Measurements from ENCODE around the gene ING5. TPM values are rescaled to one million over a fixed set of nuclear protein-coding genes. Genes with fewer than 3 reads are reported as not detected.

The ING5 gene
- total RNA-seq, 1 experiment from 2014 or later = 28.6 TPM

DNA sequence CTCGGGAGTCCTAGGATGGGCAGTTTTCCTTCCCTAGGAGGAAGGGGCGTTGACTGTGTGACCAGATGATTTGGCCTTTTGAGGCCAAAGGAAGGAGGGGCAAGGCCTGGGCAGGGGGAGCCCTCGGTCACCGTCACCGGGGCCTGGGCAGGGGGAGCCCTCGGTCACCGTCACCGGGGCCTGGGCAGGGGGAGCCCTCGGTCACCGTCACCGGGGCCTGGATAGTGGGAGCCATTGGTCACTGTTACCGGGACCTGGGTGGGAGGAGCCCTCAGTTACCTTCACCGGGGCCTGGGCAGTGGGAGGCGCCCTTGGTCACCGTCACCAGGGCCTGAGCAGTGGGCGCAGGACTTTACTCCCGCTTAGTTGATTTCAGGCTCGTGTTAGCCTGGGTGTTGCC is 49.9 kb downstream of the ING5 start:
- POLR2A ChIA-PET = no interaction called here
- intact Hi-C loops (cut with micrococcal nuclease; ENCODE audit: unreplicated experiment) = no loop called here
- Mint-ChIP-seq H3K36me3 (ENCODE audit: insufficient read depth, unreplicated experiment) (peaks cover 35% of the 10 kb centered on the region), H3K4me1 (ENCODE audit: low read depth, unreplicated experiment) (no peaks in the 10 kb centered on the region), H3K27ac (ENCODE audit: unreplicated experiment) (no peak overlapping the region), H3K27me3 (ENCODE audit: insufficient read depth, unreplicated experiment) (no peaks in the 10 kb centered on the region), H3K9me3 (ENCODE audit: unreplicated experiment) (no peaks in the 10 kb centered on the region), H3K4me3 (ENCODE audit: unreplicated experiment) (no peak overlapping the region)
- no peak for DNase-seq
- CTCF ChIA-PET = no interaction called here
- H3K4me3 ChIP-seq (ENCODE audit: low read depth, low read length) = no peak overlapping the region
- H3K36me3 ChIP-seq (ENCODE audit: control insufficient read depth, insufficient read depth, low read length) = no peaks in the 10 kb centered on the region
- H3K4me1 ChIP-seq = no peaks in the 10 kb centered on the region
- TF ChIP-seq, protein P1, sequence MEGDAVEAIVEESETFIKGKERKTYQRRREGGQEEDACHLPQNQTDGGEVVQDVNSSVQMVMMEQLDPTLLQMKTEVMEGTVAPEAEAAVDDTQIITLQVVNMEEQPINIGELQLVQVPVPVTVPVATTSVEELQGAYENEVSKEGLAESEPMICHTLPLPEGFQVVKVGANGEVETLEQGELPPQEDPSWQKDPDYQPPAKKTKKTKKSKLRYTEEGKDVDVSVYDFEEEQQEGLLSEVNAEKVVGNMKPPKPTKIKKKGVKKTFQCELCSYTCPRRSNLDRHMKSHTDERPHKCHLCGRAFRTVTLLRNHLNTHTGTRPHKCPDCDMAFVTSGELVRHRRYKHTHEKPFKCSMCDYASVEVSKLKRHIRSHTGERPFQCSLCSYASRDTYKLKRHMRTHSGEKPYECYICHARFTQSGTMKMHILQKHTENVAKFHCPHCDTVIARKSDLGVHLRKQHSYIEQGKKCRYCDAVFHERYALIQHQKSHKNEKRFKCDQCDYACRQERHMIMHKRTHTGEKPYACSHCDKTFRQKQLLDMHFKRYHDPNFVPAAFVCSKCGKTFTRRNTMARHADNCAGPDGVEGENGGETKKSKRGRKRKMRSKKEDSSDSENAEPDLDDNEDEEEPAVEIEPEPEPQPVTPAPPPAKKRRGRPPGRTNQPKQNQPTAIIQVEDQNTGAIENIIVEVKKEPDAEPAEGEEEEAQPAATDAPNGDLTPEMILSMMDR (IDR thresholded peaks at IDR 0.05; ENCODE audit: insufficient read depth in 1 of 2, low read depth in 1 of 2, low read length in 1 of 2, severe bottlenecking in 1 of 2, unreplicated experiment in 1 of 2) = no peak
- no TSS peak for BruUV-seq (replicated peaks)
- H3K27me3 ChIP-seq (replicated peaks; ENCODE audit: control insufficient read depth, insufficient read depth, low read length) = no peaks in the 10 kb centered on the region
- H3K9me3 ChIP-seq = no peaks in the 10 kb centered on the region

DNA sequence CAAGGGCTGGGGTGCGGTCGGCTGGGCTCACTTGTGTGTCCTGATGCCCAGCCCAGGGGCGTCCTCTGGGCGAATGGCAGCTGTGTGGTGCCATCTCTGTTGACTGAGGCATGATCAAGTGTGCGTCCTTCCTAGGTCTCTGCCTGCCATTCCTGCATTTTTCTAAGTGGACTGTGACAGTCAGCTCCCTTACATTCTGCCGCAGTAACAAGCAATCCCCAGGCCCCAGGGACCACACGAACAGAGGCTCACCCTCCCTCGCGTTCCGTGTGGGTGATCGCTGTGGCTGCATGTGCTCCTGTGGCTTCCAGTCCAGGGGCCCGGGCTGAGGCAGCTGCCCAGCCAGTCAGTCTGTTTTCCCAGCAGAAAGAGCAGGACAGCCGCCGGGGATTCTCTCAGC is 50.4 kb downstream of the ING5 start:
- no TSS peak for BruUV-seq (replicated peaks)
- TF ChIP-seq, protein P1 (IDR thresholded peaks at IDR 0.05; ENCODE audit: insufficient read depth in 1 of 2, low read depth in 1 of 2, low read length in 1 of 2, severe bottlenecking in 1 of 2, unreplicated experiment in 1 of 2) = no peak
- no peaks in the 10 kb centered on the region for H3K9me3 ChIP-seq
- Mint-ChIP-seq H3K27ac (ENCODE audit: unreplicated experiment) (no peak overlapping the region), H3K4me3 (ENCODE audit: unreplicated experiment) (no peak overlapping the region), H3K4me1 (ENCODE audit: low read depth, unreplicated experiment) (no peaks in the 10 kb centered on the region), H3K36me3 (ENCODE audit: insufficient read depth, unreplicated experiment) (peaks cover 36% of the 10 kb centered on the region), H3K9me3 (ENCODE audit: unreplicated experiment) (no peaks in the 10 kb centered on the region), H3K27me3 (ENCODE audit: insufficient read depth, unreplicated experiment) (no peaks in the 10 kb centered on the region)
- no peaks in the 10 kb centered on the region for H3K36me3 ChIP-seq (ENCODE audit: control insufficient read depth, insufficient read depth, low read length)
- POLR2A ChIA-PET = no interaction called here
- DNase-seq = no peak
- H3K4me3 ChIP-seq (ENCODE audit: low read depth, low read length) = no peak overlapping the region
- H3K4me1 ChIP-seq = no peaks in the 10 kb centered on the region
- CTCF ChIA-PET = no interaction called here
- no peaks in the 10 kb centered on the region for H3K27me3 ChIP-seq (replicated peaks; ENCODE audit: control insufficient read depth, insufficient read depth, low read length)
- intact Hi-C loops (cut with micrococcal nuclease; ENCODE audit: unreplicated experiment) = no loop called here

DNA sequence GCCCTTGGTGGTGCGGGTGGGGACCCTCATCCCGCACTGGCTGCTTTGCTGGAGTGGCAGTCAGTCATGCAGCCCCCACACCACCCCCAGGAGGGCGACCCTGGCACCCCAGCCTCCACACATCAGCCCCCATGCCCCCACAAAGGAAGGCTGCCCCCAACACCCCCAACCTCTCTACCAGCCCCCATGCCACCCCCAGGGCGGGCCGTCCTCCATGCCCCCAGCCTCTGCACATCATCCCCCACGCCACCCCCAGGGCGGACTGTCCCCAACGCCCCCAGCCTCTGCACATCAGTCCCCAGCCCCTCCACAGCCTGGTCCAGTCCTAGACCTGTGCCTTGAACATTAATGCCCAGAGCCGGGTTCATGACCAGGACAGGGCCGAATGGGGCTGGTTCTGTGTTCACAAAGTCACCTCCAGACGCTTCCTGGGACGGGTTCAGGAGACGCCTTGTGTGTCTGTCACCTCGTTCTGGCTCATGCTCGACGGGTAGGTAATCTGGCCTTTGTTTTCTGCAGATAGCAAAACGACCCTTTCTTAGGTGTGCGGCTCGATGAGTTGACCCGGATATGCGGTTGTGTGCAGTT is 50.9 kb downstream of the ING5 start:
- H3K27ac Mint-ChIP-seq (ENCODE audit: unreplicated experiment) = no peak overlapping the region
- H3K36me3 Mint-ChIP-seq (ENCODE audit: insufficient read depth, unreplicated experiment) = peaks cover 33% of the 10 kb centered on the region
- BruUV-seq (replicated peaks) = no TSS peak
- no peaks in the 10 kb centered on the region for H3K9me3 Mint-ChIP-seq (ENCODE audit: unreplicated experiment)
- H3K4me1 ChIP-seq = no peaks in the 10 kb centered on the region
- no peaks in the 10 kb centered on the region for H3K27me3 Mint-ChIP-seq (ENCODE audit: insufficient read depth, unreplicated experiment)
- H3K27me3 ChIP-seq (replicated peaks; ENCODE audit: control insufficient read depth, insufficient read depth, low read length) = no peaks in the 10 kb centered on the region
- ChIA-PET CTCF (no interaction called here), POLR2A (no interaction called here)
- intact Hi-C loops (cut with micrococcal nuclease; ENCODE audit: unreplicated experiment) = no loop called here
- TF ChIP-seq, protein P1 (IDR thresholded peaks at IDR 0.05; ENCODE audit: insufficient read depth in 1 of 2, low read depth in 1 of 2, low read length in 1 of 2, severe bottlenecking in 1 of 2, unreplicated experiment in 1 of 2) = no peak
- H3K9me3 ChIP-seq = no peaks in the 10 kb centered on the region
- no peaks in the 10 kb centered on the region for H3K4me1 Mint-ChIP-seq (ENCODE audit: low read depth, unreplicated experiment)
- no peak overlapping the region for H3K4me3 Mint-ChIP-seq (ENCODE audit: unreplicated experiment)
- H3K4me3 ChIP-seq (ENCODE audit: low read depth, low read length) = no peak overlapping the region
- H3K36me3 ChIP-seq (ENCODE audit: control insufficient read depth, insufficient read depth, low read length) = no peaks in the 10 kb centered on the region
- no peak for DNase-seq
